OCI-LY1 (cell line): ENCODE measurements around the gene NR2C1.
"Not testable (repeated sequence)": the region's sequence is repeated elsewhere in the genome, so short reads cannot be mapped to it uniquely, and the experiment has no call there.

Experiments
- H2AFZ ChIP-seq: fragments of 200-600 bp; sonication (generic), shearing (Covaris generic); 2 replicates; pipeline ENCODE4 v1.6.0; 2014; ENCODE audit warnings: antibody characterized with exemption, mild to moderate bottlenecking, low read length
- H3F3A ChIP-seq: fragments of 200-600 bp; sonication (generic), shearing (Covaris generic); 2 replicates; pipeline ENCODE4 v1.6.0; 2014; ENCODE audit warnings: mild to moderate bottlenecking, antibody characterized with exemption, low read length, moderate library complexity; ENCODE audit not compliant: insufficient read depth
- H3K27ac ChIP-seq: fragments of 200-600 bp; sonication (generic); 2 replicates; pipeline ENCODE4 v1.5.1; 2014; ENCODE audit warnings: low read length, mixed run types, mild to moderate bottlenecking, low read depth; ENCODE audit not compliant: poor library complexity, severe bottlenecking
- H3K27me3 ChIP-seq: fragments of 200-600 bp; sonication (generic); 2 replicates; pipeline ENCODE4 v1.6.0; 2014; ENCODE audit warnings: antibody characterized with exemption, mild to moderate bottlenecking, low read length, moderate library complexity; ENCODE audit not compliant: insufficient read depth
- H3K36me3 ChIP-seq: fragments of 200-600 bp; sonication (generic); 2 replicates; pipeline ENCODE4 v1.6.1; 2014; ENCODE audit warnings: mild to moderate bottlenecking, antibody characterized with exemption, low read length, moderate library complexity, mixed read lengths; ENCODE audit not compliant: insufficient read depth
- H3K4me1 ChIP-seq: fragments of 200-600 bp; sonication (generic); 2 replicates; pipeline ENCODE4 v1.5.1; 2014; ENCODE audit warnings: mild to moderate bottlenecking, low read length, moderate library complexity; ENCODE audit not compliant: insufficient read depth, severe bottlenecking
- H3K4me2 ChIP-seq: fragments of 200-600 bp; sonication (generic), shearing (Covaris generic); 2 replicates; pipeline ENCODE4 v1.6.1; 2014; ENCODE audit warnings: low read length
- H3K4me3 ChIP-seq: fragments of 200-600 bp; sonication (generic); 2 replicates; pipeline ENCODE4 v1.5.1; 2014; ENCODE audit warnings: low read length, low read depth, mild to moderate bottlenecking, mixed read lengths; ENCODE audit not compliant: poor library complexity, severe bottlenecking
- H3K79me2 ChIP-seq: fragments of 200-600 bp; shearing (Covaris generic); 2 replicates; pipeline ENCODE4 v1.6.1; 2016; ENCODE audit warnings: mixed run types, low read length, mixed read lengths; ENCODE audit not compliant: insufficient read depth
- H3K9ac ChIP-seq: fragments of 200-600 bp; sonication (generic), shearing (Covaris generic); 2 replicates; pipeline ENCODE4 v1.6.1; 2014; ENCODE audit warnings: mild to moderate bottlenecking, low read length, mixed read lengths
- H3K9me2 ChIP-seq: fragments of 200-600 bp; sonication (generic), shearing (Covaris generic); 2 replicates; pipeline ENCODE4 v1.6.1; 2014; ENCODE audit warnings: low read depth, mild to moderate bottlenecking, low read length, mixed read lengths
- H3K9me3 ChIP-seq: fragments of 200-600 bp; shearing (Covaris generic); 2 replicates; pipeline ENCODE4 v1.6.1; 2014; ENCODE audit warnings: low read length, mixed read lengths
- H4K20me1 ChIP-seq: fragments of 200-600 bp; sonication (generic), shearing (Covaris generic); 2 replicates; pipeline ENCODE4 v1.6.0; 2016; ENCODE audit warnings: mild to moderate bottlenecking, low read length; ENCODE audit not compliant: insufficient read depth
- CTCF ChIP-seq: fragments of 200-600 bp; sonication (generic), shearing (Covaris generic); IDR thresholded peaks from 2 replicates; pipeline ENCODE4 v1.5.1; 2017; ENCODE audit warnings: mild to moderate bottlenecking, antibody characterized with exemption, low read length, moderate library complexity, mixed read lengths
- EZH2 ChIP-seq: fragments of 200-600 bp; sonication (generic), shearing (Covaris generic); IDR thresholded peaks from 2 replicates; pipeline ENCODE4 v1.8.0; 2017; ENCODE audit warnings: borderline replicate concordance, mixed run types, mild to moderate bottlenecking, antibody characterized with exemption, low read length, moderate library complexity, mixed read lengths

NR2C1 gene

GRCh38 chr12:94988471-94988870 lies 84.9 kb downstream of the NR2C1 start:
- H3K4me1 ChIP-seq = no peaks in the 10 kb centered on the region
- H3K9me3 ChIP-seq = no peaks in the 10 kb centered on the region
- no peak overlapping the region for H3K4me3 ChIP-seq
- no peaks in the 10 kb centered on the region for H3K79me2 ChIP-seq
- no peak overlapping the region for H3K9ac ChIP-seq
- H3K36me3 ChIP-seq = peaks cover 34% of the 10 kb centered on the region
- H3K4me2 ChIP-seq = no peak overlapping the region
- H4K20me1 ChIP-seq = no peaks in the 10 kb centered on the region
- no peaks in the 10 kb centered on the region for H3F3A ChIP-seq
- no peaks in the 10 kb centered on the region for H3K9me2 ChIP-seq
- no peak overlapping the region for H2AFZ ChIP-seq
- TF ChIP-seq CTCF (no peak), EZH2 (no peak)
- H3K27ac ChIP-seq = no peak overlapping the region
- no peaks in the 10 kb centered on the region for H3K27me3 ChIP-seq

GRCh38 chr12:94987801-94988200 lies 85.6 kb downstream of the NR2C1 start:
- Histone ChIP-seq H3K9ac (no peak overlapping the region), H3F3A (no peaks in the 10 kb centered on the region), H2AFZ (no peak overlapping the region), H3K4me3 (no peak overlapping the region), H3K36me3 (peaks cover 37% of the 10 kb centered on the region), H4K20me1 (no peaks in the 10 kb centered on the region), H3K4me2 (no peak overlapping the region), H3K27me3 (no peaks in the 10 kb centered on the region), H3K4me1 (no peaks in the 10 kb centered on the region), H3K9me2 (no peaks in the 10 kb centered on the region), H3K9me3 (no peaks in the 10 kb centered on the region), H3K27ac (no peak overlapping the region), H3K79me2 (no peaks in the 10 kb centered on the region)
- TF ChIP-seq EZH2 (no peak), CTCF (no peak)

GRCh38 chr12:94987076-94987669 lies 86.2 kb downstream of the NR2C1 start:
- Histone ChIP-seq H3K27me3 (no peaks in the 10 kb centered on the region), H4K20me1 (no peaks in the 10 kb centered on the region), H3K9ac (no peak overlapping the region), H3K27ac (no peak overlapping the region), H3K79me2 (no peaks in the 10 kb centered on the region), H3K4me1 (no peaks in the 10 kb centered on the region), H3K9me3 (no peaks in the 10 kb centered on the region), H2AFZ (no peak overlapping the region), H3K36me3 (peaks cover 31% of the 10 kb centered on the region; the same call in 1 of the 2 replicates), H3F3A (no peaks in the 10 kb centered on the region), H3K4me2 (no peak overlapping the region), H3K4me3 (no peak overlapping the region), H3K9me2 (no peaks in the 10 kb centered on the region)
- TF ChIP-seq CTCF (no peak), EZH2 (no peak)

GRCh38 chr12:94985099-94985498 lies 88.3 kb downstream of the NR2C1 start:
- H3K9me3 ChIP-seq, H3K4me3 ChIP-seq, H3K79me2 ChIP-seq, H3K4me1 ChIP-seq, H2AFZ ChIP-seq, H3K27ac ChIP-seq, H3K27me3 ChIP-seq, H4K20me1 ChIP-seq, H3F3A ChIP-seq, H3K9ac ChIP-seq, H3K9me2 ChIP-seq, H3K4me2 ChIP-seq: not testable (repeated sequence)
- peaks cover 20% of the 10 kb centered on the region; the same call in 1 of the 2 replicates for H3K36me3 ChIP-seq
